ENCODE results near the gene TPO.

The TPO gene

DNA sequence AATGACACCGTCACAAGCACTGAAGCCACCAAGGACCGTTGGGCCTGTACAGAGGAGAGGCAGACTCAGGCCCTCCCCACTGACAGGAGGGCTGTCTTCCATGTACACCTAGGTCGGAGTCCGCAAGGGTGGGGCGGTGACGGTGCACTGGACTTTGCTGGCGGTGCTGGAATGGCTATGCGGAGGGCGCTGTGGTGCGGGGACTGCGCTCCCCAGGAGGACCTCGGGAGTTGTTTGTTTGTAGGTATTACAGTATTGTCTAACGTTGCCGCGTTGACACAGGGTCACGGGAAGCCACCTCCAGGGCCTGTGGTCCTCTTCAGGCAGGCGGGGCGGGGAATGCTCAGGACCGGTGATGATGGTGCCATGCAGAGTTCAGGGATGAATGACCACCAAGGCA lies 126.2 kb downstream of the TPO start:
- TF ChIP-seq REST (IDR thresholded peaks at IDR 0.05; ENCODE audit: insufficient read depth in 1 of 2, low read depth in 2 of 2, low read length in 2 of 2) (no peak), FOXP2 (optimal IDR thresholded peaks at IDR 0.05; ENCODE audit: borderline replicate concordance, extremely low read depth, extremely low read length, insufficient read depth) (no peak), POLR2AphosphoS5 (IDR thresholded peaks at IDR 0.05; ENCODE audit: low read depth, low read length) (no peak), TAF1 (IDR thresholded peaks at IDR 0.05; ENCODE audit: borderline replicate concordance, insufficient read depth, low read length) (no peak)

DNA sequence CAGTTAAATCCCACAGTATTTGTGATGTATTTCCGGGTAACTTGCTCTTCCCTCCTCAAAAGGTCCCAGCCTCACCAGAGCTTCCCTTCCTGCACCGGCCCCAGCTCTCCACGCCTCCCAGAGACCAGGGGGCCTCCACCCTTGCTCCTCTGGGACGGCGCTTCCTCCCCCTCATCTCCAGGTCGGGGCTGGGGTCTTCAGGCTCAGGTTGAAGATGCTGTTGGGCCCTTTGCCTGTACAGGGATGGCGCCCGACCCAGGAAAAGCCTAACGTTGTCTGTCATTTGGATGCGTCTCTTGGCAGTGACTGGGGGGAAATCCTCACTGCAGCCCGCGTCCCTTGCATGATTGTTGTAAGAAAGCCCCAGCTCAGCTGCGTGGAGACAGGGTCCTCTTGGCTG lies 126.7 kb downstream of the TPO start:
- TF ChIP-seq SIN3A (IDR thresholded peaks at IDR 0.05; ENCODE audit: borderline replicate concordance, insufficient read depth, low read length) (no peak), FOXP2 (optimal IDR thresholded peaks at IDR 0.05; ENCODE audit: borderline replicate concordance, extremely low read depth, extremely low read length, insufficient read depth) (no peak), TAF1 (IDR thresholded peaks at IDR 0.05; ENCODE audit: borderline replicate concordance, insufficient read depth, low read length) (no peak), REST (IDR thresholded peaks at IDR 0.05; ENCODE audit: insufficient read depth in 1 of 2, low read depth in 2 of 2, low read length in 2 of 2) (no peak), POLR2AphosphoS5 (IDR thresholded peaks at IDR 0.05; ENCODE audit: low read depth, low read length) (no peak)

- TF ChIP-seq TAF1 (IDR thresholded peaks at IDR 0.05; ENCODE audit: borderline replicate concordance, insufficient read depth, low read length) (no peak), REST (IDR thresholded peaks at IDR 0.05; ENCODE audit: insufficient read depth in 1 of 2, low read depth in 2 of 2, low read length in 2 of 2) (no peak), FOXP2 (optimal IDR thresholded peaks at IDR 0.05; ENCODE audit: borderline replicate concordance, extremely low read depth, extremely low read length, insufficient read depth) (no peak), POLR2AphosphoS5 (IDR thresholded peaks at IDR 0.05; ENCODE audit: low read depth, low read length) (no peak), SIN3A (IDR thresholded peaks at IDR 0.05; ENCODE audit: borderline replicate concordance, insufficient read depth, low read length) (no peak)
Observed at GRCh38 chr2:1540481-1540880, 127.2 kb downstream of the TPO start.

DNA sequence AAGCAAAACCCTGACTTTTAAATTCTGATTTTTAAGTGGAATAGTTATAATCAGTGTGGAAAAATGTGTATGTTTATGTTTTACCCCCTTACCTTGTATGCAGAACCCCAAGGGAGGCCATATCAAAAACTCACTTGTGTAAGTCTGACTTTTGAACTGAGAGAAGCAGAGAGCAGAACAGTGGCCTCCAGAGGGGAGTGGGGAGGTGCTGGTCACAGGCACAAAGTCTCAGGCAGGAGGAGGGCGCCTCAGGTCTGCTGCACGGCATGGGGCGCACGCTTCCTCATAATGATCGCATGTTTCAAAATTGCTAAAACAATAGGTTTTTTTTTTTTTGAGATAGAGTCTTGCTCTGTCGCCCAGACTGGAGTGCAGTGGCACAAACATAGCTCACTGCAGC lies 127.8 kb downstream of the TPO start:
- TF ChIP-seq FOXP2 (optimal IDR thresholded peaks at IDR 0.05; ENCODE audit: borderline replicate concordance, extremely low read depth, extremely low read length, insufficient read depth) (no peak), TAF1 (IDR thresholded peaks at IDR 0.05; ENCODE audit: borderline replicate concordance, insufficient read depth, low read length) (no peak), SIN3A (IDR thresholded peaks at IDR 0.05; ENCODE audit: borderline replicate concordance, insufficient read depth, low read length) (no peak), POLR2AphosphoS5 (IDR thresholded peaks at IDR 0.05; ENCODE audit: low read depth, low read length) (no peak), REST (IDR thresholded peaks at IDR 0.05; ENCODE audit: insufficient read depth in 1 of 2, low read depth in 2 of 2, low read length in 2 of 2) (no peak)

All from PFSK-1 (cell line).